Omental fat pad (tissue), 4 donors: ENCODE measurements around the gene FAM156B. TPM values are rescaled to one million over a fixed set of nuclear protein-coding genes. Genes with fewer than 3 reads are reported as not detected.
"Not testable (repeated sequence)": the region's sequence is repeated elsewhere in the genome, so short reads cannot be mapped to it uniquely, and the experiment has no call there.

Source experiments
- ATAC-seq: fragments of 150-250 bp; one replicate; pipeline ENCODE4 v1.9.1; 2016; ENCODE audit warnings: mild to moderate bottlenecking, moderate library complexity; ENCODE audit not compliant: low FRiP score
- DNase-seq: peaks from one replicate; pipeline ENCODE4 v3.0.0-alpha.2; 2019; ENCODE audit warnings: low spot score
- CTCF ChIP-seq, 3 donors: fragments of 450-650 bp; IDR thresholded peaks; one replicate each; pipeline ENCODE4 v1.5.1; 2016 to 2017; ENCODE audit warnings: antibody characterized with exemption in 3 of 3, mild to moderate bottlenecking in 3 of 3, moderate library complexity in 2 of 3
- total RNA-seq, 4 donors: library from RNA; depleted of rRNA; stranded (reverse); fragments of >200 nt; gene quantifications; one replicate each; pipeline ENCODE4 v1.1.0, GENCODE V29; 2016

FAM156B gene
- total RNA-seq, 4 donors from 2014 or later: 21.0 to 25.5 (median 24.5) TPM

GRCh38 chrX:52874661-52875060 is 22.5 kb upstream of the FAM156B start:
- DNase-seq (no peak), ATAC-seq (no peak)
- no peak for TF ChIP-seq CTCF (IDR thresholded peaks at IDR 0.05)

GRCh38 chrX:52875436-52875835 is 21.7 kb upstream of the FAM156B start:
- not testable (repeated sequence) for DNase-seq, ATAC-seq

GRCh38 chrX:52876386-52876785 is 20.7 kb upstream of the FAM156B start:
- DNase-seq, ATAC-seq: not testable (repeated sequence)

- ATAC-seq, DNase-seq: not testable (repeated sequence)
Observed at GRCh38 chrX:52887459-52887858, 9.7 kb upstream of the FAM156B start.

GRCh38 chrX:52888090-52888489 is 9.0 kb upstream of the FAM156B start:
- not testable (repeated sequence) for DNase-seq

GRCh38 chrX:52896438-52896837 is 692 bp upstream of the FAM156B start:
- ATAC-seq, DNase-seq: not testable (repeated sequence)

More at GRCh38 chrX:52888090-52888489, 9.0 kb upstream of the FAM156B start:
- not testable (repeated sequence) for ATAC-seq

GRCh38 chrX:52905531-52905930 is 8.4 kb downstream of the FAM156B start:
- ATAC-seq, DNase-seq: not testable (repeated sequence)

GRCh38 chrX:52906072-52906471 is 8.9 kb downstream of the FAM156B start:
- not testable (repeated sequence) for DNase-seq, ATAC-seq

GRCh38 chrX:52907137-52907536 is 10.0 kb downstream of the FAM156B start:
- not testable (repeated sequence) for ATAC-seq, DNase-seq

- DNase-seq, ATAC-seq: not testable (repeated sequence)
Observed at GRCh38 chrX:52907900-52908299, 10.8 kb downstream of the FAM156B start.

GRCh38 chrX:52909313-52909969 is 12.3 kb downstream of the FAM156B start:
- ATAC-seq, DNase-seq: not testable (repeated sequence)

- ATAC-seq, DNase-seq: not testable (repeated sequence)
Observed at GRCh38 chrX:52913681-52914080, 16.6 kb downstream of the FAM156B start.

- not testable (repeated sequence) for ATAC-seq
Observed at GRCh38 chrX:52914704-52915103, 17.6 kb downstream of the FAM156B start.

GRCh38 chrX:52923781-52924241 is 26.7 kb downstream of the FAM156B start:
- TF ChIP-seq CTCF (IDR thresholded peaks at IDR 0.05): no peak
- DNase-seq (no peak), ATAC-seq (no peak)

More at GRCh38 chrX:52914704-52915103, 17.6 kb downstream of the FAM156B start:
- not testable (repeated sequence) for DNase-seq

- not testable (repeated sequence) for DNase-seq, ATAC-seq
Observed at GRCh38 chrX:52930214-52930613, 33.1 kb downstream of the FAM156B start.
